Urothelium cell line (cell line): ENCODE data around the gene BCKDHA.
A peak's percentile ranks its signal among the peaks of the same experiment; 100 is the strongest.
"Not testable (repeated sequence)": the region's sequence is repeated elsewhere in the genome, so short reads cannot be mapped to it uniquely, and the experiment has no call there.

Source experiments
- DNase-seq: peaks from one replicate; pipeline ENCODE4 v3.0.0; 2011; ENCODE audit warnings: low spot score, mixed read lengths
- FAIRE-seq: peaks from 2 replicates; lab custom pipeline; 2011; peaks lifted over from hg19 to GRCh38; lab: Jason Lieb, UNC

Gene BCKDHA

DNA sequence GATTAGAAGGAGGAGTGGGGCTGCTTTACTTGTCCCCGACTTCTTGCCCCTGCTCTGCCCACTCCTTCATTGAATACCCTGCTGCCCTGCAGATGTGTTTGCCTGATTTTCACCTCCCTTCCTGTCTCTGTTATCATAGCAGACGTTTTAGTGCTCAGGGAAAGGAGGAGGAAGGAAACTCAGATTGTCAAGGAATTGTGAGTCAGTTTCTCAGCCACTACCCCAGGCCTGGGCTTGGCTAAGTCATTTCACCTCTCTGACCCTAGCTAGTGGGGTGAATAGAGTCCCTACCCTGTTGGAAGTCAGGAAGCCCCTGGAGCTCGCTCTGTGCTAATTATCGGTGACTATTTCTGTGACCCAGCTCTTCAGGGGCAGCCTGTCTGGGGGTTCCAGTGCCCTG is 3.9 kb downstream of the BCKDHA start:
- DNase-seq (no peak), FAIRE-seq (no peak)

DNA sequence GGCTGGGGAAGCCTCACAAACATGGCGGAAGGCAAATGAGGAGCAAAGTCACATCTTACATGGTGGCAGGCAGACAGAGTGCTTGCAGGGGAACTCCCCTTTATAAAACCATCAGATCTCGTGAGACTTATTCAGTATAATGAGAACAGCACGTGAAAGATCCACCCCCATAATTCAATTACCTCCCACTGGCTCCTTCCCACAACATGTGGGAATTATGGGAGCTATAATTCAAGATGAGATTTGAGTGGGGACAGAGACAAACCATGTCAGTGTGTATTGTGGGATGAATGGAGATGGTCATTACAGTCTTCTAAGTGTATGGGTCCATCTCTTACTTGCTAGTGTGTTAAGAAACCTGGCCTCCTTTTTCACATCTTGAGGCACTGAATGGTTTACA is 4.4 kb downstream of the BCKDHA start:
- DNase-seq: no peak
- no peak for FAIRE-seq

DNA sequence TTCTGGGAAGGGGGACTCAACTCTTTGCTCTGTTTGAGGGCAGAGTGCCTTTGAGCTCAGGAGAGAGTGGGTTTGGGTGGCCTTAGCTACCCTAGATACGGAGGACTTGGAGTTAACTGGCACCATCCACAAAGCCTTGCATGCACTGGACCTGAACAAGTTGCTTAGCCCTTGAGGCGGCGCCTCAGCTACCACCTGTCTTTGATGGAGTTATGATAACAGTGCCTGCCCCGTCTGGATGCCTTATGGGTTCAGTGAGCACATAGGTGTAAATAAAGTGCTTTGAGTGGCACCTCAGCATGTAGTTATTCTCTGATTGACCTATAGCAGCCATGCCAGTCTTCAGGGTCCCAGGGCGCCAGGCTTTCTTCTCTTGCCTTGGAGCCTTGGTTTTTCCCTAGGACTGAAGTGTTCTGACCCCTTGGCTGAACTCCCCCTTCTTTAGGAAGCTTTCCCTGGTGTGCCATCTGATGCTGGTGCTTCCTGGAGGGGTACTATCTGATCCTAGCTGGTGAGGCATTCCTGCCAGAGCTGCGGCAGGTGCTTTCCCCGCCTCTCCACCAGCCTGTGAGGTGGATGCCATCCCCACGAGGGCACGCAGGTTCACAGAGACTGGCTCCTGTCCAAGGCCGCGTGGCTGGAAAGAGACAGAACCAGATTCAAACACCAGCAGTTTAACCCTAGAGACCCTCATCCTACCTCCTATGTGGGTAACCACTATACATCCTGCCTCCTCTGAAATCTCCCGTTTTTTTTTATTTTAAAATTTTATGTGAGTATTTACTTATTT is 5.8 kb downstream of the BCKDHA start:
- DNase-seq: no peak
- no peak for FAIRE-seq

DNA sequence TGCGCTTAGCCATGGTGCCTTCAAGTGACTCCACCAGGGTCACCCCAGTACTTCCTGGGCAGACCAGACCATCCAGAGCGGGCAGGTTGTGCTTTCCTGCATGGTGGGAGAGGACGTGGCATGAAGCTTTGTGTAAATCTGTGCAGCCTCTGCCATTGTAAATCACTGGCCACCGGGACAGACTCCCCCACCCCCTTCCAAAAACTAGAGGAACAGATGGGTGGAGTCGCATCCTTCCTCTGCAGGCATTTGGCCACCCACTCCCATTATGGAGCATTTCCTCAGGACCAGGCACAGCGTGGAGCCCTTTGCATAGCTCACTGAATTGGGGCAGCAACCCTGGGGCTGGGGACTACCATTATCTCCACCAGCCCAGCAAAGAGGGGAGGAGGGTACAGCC is 8.2 kb downstream of the BCKDHA start:
- FAIRE-seq: no peak
- no peak for DNase-seq

DNA sequence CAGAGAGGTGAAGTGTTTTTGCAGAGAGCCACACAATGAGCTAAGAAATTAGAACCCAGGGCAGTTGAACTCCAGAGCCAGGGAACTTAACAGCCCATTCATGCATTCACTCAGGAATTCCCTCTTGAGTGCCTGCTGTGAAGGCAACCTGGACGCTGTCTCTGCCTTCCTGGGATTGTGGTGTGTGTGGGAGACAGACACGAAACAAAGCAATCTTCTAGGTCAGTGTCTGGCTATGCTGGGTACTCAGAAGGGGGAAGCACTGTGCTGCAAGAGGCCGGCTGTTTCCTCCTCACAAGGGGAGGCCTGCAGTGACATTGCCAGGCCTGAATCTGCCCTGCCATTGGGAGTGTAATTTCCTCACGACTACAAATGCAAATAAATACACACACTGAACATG is 9.7 kb downstream of the BCKDHA start:
- FAIRE-seq (no peak), DNase-seq (no peak)

DNA sequence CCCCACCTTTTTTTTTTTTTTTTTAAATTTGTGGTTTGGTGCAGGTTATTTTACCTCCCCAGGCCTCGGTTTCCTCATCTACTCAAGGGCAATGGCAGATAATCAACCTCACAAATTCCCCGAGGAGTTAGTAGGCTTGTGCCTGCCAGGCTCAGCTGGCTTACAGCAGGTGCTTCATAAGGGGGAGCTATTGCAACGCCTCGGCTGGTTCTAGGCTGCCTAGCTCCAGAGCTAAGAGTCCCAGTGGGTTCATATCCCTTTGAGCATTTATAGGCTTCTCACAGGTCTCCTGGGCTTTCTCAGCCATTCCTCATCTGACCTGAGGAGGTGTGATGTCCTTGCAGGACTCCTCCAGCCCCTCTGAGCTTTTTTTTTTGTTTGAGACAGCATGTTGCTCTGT is 10.6 kb downstream of the BCKDHA start:
- FAIRE-seq (no peak), DNase-seq (no peak)

DNA sequence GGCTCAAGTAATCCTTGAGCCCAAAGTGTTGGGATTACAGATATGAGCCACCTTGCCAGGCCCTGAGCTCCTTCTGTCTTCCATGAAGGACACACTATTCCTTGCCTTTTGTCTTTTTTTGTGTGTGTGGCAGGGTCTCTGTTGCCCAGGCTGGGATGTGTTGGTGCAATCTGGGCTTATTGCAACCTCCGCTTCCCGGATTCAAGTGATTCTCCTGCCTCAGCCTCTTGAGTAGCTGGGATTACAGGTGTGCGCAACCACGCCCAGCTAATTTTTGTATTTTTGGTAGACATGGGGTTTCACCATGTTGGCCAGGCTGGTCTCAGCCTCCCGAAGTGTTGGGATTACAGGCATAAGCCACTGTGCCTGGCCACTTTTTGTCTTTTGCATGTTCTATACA is 11.2 kb downstream of the BCKDHA start:
- not testable (repeated sequence) for DNase-seq, FAIRE-seq

DNA sequence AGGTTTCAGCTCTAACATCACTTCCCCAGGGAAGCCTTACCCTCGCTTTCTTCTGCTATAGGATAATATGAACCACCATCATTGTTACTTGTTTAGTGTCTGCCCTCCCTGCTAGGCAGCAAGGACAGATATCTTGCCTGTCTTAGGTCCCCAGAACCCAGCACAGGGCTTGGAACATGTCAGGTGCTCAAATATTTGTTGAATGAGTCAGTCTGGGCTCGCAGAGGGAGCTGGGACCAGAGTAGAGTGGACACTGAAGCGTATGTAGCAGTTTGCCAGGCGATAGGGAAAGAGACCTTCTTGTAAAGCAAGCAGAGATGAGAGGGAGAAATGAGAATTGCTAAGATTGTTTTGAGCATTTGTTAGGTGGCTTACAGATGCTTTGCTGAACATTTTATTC is 11.7 kb downstream of the BCKDHA start:
- DNase-seq (peak; percentile 86), FAIRE-seq (no peak)

DNA sequence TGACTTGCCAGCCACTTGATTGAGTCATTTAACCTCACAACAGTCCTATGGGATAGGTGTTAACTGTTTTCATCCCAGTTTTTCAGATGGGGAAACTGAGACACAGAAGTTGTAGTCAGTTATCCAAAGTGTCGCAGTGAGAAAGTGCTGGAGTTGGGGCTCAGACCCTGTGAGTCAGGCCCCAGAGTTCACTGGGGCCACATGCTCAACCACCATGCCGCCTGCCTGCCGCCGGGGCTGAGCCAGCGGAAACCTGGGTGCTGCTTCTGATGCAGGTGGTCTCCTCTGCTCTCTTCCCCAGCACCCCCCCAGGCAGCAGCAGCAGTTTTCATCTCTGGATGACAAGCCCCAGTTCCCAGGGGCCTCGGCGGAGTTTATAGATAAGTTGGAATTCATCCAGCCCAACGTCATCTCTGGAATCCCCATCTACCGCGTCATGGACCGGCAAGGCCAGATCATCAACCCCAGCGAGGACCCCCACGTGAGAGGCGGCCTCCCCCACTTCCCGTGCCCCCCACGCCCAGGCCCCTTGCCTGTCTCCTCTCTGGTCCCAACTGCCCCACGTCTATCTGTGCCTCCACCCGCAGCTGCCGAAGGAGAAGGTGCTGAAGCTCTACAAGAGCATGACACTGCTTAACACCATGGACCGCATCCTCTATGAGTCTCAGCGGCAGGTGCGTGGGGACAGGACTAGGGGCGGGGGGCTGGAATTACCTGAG is 12.9 kb downstream of the BCKDHA start:
- no peak for FAIRE-seq
- no peak for DNase-seq

DNA sequence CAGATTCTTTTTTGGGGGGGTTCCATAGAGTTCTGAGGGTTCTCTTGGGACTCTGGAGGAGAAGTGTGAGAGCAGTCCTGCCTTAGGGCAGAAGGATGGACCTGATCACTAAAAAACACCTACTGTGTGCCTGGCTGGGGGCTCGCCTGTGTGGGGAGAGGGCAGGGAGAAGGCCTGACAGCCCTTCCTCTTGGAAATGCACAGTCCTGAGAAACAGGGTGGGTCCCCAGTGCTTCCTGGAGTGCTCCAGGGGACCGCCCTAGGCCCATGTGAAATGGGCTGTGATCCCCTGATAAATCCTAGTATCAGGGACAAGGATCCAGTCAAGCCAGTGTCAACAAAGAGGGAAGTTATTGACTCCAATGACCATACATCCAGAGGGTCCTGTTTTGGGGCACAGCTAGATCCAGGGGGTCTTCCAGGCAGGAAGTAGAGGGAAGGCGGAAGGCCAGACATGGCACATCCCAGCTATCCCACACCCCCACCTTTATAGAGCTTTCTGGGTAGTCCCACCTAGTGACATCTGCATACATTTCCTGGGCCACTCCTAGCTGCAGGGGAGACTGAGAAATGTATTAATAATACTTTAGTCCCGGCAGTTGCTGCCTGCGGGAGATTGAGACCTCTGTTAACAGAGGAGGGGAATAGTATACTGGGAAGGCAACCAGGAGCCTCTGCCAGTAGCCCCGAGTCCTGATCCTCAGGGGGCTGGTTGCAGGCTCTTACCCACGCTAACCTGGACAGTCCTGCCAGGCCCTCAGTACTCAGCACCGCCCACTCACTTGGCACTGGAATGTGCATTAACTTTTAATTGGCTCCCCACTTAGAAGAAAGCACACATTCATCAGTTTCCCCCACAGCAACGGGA is 13.7 kb downstream of the BCKDHA start:
- FAIRE-seq (no peak), DNase-seq (no peak)

DNA sequence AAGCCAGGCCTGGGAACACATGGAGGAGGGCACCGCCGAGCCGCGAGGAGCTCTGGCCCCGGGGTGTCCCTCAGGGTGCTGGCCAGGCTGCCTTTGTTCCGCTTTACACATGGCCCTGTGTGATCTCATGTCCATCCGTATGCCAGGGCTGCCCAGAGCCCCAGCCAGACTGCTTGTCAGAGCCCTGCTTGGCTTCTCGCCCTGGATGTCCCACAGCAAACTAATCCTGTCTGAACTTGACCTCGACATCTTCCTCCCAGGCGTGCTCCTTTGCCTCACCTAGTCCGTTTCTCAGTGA is 14.3 kb downstream of the BCKDHA start:
- DNase-seq: no peak
- FAIRE-seq: no peak

DNA sequence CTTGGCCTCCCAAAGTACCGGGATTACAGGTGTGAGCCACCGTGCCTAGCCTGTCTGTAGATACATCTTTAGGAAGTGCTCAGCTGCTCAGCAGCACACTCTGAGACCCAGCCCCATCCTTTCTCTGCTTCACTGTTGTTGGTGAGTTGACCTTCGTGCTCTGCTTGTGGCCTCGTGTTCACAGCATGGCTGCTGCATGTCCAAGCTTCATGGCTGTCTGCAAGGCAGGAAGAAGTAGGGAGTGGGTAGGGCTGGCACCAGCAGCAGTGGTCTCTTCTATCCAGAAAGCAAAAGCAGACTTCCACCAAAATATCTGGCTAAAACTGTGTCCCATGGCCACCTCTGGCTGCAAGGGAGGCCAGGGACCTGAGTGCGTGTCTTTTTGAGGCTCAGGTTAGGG is 15.3 kb downstream of the BCKDHA start:
- FAIRE-seq (no peak), DNase-seq (no peak)

DNA sequence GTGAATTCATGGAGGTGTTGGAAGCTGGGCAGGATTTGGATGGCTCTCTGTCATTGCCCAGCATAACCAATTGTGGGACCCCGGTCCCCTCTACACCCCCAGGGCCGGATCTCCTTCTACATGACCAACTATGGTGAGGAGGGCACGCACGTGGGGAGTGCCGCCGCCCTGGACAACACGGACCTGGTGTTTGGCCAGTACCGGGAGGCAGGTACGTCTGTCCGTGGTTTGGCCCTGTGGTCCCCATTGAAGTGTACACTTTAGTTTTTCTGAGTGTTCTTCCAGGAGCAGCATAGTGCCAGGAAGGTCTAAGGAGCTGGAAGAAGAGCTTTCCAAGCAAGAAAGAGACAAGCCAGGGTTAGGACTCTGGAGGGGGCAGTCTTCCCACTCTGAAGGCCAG is 16.3 kb downstream of the BCKDHA start:
- no peak for FAIRE-seq

DNA sequence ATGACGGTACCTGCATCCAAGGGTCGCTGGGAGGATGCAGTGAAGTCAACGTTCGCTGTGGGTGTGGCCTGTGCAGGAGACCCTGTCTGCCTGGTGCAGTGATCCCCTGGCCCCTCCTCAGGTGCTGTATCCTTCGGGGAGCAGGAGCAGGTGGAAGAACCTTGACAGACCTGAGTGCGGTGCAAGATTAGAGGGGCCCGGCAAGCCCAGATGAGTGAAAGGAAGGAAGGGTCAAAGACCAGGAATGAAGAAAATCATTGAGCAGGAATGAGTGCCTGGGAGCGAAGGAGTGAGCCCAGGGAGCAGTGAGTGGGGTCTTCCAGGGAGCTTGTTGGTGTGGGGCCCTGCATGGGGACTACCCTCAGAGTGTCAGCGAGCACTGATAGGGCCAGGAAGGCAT is 16.8 kb downstream of the BCKDHA start:
- no peak for FAIRE-seq
- DNase-seq: no peak

More for the DNA sequence above, 16.3 kb downstream of the BCKDHA start:
- no peak for DNase-seq

DNA sequence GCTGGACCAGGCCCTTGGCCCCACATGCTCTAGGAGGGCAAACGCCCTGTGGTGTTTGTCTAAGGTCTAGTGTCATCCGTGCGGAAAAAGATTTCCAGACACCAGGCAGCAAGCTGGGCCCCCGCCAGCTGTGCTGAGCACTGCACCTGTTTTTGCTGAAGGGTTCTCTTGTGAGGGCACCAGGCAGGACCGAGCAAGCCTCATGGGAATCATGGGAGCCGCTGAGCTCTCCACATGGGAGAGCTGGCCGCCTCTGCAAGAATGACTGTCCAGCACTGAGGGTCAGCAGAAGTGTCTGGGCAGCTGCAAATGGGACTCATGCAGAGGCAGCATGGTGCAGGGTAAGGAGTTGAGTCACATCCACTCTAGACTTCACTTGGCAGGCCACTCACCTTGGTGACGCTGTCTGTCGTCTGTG is 17.5 kb downstream of the BCKDHA start:
- FAIRE-seq (no peak), DNase-seq (no peak)

DNA sequence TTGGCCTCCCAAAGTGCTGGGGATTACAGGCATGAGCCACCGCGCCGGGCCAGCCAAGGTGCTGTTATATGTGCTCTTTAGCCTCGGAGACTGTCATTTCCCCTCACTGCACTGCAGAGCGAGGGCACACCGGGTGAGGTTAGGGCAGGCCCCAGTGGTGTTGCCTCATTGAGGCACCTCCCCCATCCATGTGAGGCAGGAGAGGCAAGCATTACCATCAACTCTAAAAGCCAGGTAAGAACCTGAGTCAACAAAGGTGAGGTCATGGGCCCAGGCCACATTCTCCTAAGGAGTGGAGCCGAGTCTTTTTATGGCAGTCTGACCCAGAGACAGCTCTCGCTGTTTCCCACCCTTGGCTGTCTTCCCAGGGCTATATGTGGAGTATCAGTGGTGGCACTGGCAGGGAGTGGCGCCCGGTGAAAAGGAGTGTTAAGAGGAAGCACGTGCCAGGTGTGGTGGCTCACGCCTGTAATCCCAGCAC is 18.6 kb downstream of the BCKDHA start:
- DNase-seq: no peak
- FAIRE-seq: no peak

DNA sequence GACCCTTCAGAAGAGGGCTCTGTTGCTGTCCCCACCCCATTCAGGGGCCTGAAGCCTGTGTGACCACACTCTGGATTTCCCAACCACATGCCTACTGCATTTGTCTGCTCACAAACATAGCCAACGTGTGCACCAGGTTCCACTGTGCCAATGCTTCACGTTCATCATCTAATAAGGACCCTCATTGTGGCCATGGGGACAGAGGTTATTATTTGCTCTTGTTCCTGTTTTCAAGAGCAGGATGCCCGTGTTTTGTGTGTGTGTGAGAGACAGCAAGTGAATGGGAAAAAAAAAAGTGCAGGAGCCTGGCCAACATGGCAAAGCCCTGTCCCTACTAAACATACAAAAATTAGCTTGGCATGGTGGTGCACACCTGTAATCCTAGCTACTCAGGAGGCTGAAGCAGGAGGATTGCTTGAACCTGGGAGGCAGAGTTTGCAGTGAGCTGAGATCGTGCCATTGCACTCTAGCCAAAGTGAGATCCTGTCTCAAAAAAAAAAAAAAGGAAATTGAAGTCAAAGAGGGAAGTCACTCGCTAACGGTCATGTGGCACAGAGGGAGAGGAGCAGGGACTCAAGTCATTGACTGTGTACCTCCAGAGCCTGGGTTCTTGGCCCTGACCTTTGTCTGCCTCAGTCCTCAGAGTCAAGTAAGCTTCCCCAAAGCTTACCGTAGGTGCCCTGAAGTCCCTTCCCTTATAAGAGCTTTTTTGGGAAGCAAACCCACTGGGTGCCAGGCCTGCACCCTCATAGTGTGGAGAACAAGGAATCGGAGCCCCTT is 22.7 kb downstream of the BCKDHA start:
- FAIRE-seq: no peak
- no peak for DNase-seq

DNA sequence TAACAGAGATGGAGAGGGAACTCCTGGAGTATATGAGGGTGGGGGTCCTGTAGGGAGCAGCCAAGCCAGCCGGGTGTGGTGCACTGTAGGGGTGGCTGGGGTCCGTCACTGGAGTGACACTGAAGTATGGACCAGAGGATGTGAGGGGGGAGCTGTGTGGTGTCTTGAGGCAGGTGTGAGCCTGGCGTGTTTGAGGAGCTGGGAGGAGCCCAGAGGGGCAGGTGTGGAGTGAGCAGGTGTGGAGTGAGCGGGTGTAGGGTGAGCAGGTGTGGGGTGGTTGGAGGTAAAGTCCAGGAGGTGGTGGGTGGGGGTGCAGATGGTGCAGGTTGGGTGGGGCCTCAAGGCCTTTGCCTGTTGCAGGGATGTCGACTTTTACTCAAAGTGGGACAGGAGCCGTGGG is 23.7 kb downstream of the BCKDHA start:
- DNase-seq: no peak

DNA sequence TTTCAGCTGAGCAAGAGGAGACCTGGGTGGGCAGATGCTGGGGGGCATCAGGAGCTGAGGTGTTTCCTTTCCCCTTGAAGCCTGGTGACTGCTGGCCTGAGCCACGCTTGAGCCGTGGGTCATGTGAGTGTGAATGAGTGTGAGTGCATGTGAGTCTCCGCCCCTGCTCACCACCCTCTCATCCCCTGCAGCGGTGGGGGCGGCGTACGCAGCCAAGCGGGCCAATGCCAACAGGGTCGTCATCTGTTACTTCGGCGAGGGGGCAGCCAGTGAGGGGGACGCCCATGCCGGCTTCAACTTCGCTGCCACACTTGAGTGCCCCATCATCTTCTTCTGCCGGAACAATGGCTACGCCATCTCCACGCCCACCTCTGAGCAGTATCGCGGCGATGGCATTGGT is 24.4 kb downstream of the BCKDHA start:
- DNase-seq (no peak), FAIRE-seq (no peak)

More for the DNA sequence above, 23.7 kb downstream of the BCKDHA start:
- FAIRE-seq: no peak

DNA sequence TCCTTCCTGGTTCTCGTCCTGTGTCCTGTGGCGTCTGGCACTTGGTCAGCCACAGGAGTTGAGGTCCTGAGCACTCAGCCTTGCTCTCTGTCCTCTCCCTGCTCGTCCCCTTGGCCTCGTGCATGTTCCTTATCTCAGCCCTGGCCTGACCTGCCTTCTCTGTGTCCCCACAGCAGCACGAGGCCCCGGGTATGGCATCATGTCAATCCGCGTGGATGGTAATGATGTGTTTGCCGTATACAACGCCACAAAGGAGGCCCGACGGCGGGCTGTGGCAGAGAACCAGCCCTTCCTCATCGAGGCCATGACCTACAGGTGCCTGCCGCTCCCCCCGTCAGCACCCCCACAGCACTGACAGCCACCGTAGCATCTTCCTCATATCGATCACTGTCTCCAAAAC is 24.8 kb downstream of the BCKDHA start:
- DNase-seq (no peak), FAIRE-seq (no peak)

DNA sequence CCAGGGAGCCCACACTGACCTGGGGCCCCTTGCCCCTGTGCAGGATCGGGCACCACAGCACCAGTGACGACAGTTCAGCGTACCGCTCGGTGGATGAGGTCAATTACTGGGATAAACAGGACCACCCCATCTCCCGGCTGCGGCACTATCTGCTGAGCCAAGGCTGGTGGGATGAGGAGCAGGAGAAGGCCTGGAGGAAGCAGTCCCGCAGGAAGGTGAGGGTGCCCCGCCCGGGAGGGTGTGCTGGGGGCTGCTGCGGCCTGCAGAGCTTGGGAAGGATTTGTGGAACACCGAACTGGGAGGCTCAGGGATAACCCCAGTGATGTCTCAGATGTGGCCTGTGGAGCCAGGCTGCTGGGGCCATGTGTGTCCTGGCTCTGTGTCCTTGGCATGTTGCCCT is 25.3 kb downstream of the BCKDHA start:
- FAIRE-seq (no peak), DNase-seq (no peak)
